Measurements from ENCODE around the gene SRP14. TPM values are rescaled to one million over a fixed set of nuclear protein-coding genes. Genes with fewer than 3 reads are reported as not detected.

The SRP14 gene
- total RNA-seq, 1 experiment from 2014 or later, result 223 TPM

- CTCF ChIA-PET, result interaction anchor here (1.6 kb wide), 2 partner anchors 56 to 224 kb away, joined by 8 read pairs; no protein-coding TSS in a partner anchor
- peaks cover 29% of the 10 kb centered on the region for H3K4me1 ChIP-seq
- DNase-seq, result peak in 1 of 2 experiments; percentile 55
- Mint-ChIP-seq H3K4me1 (ENCODE audit: low read depth, unreplicated experiment) (peaks cover 33% of the 10 kb centered on the region), H3K36me3 (ENCODE audit: insufficient read depth, unreplicated experiment) (no peaks in the 10 kb centered on the region), H3K9me3 (ENCODE audit: unreplicated experiment) (peaks cover 9% of the 10 kb centered on the region), H3K4me3 (ENCODE audit: unreplicated experiment) (no peak overlapping the region), H3K27me3 (ENCODE audit: insufficient read depth, unreplicated experiment) (no peaks in the 10 kb centered on the region), H3K27ac (ENCODE audit: unreplicated experiment) (no peak overlapping the region)
- H3K4me3 ChIP-seq (ENCODE audit: low read depth, low read length), result no peak overlapping the region
- H3K36me3 ChIP-seq (ENCODE audit: control insufficient read depth, insufficient read depth, low read length), result no peaks in the 10 kb centered on the region
- no peak for TF ChIP-seq CTCF (IDR thresholded peaks at IDR 0.05; ENCODE audit: insufficient read depth in 1 of 2, low read depth in 1 of 2, low read length in 1 of 2, severe bottlenecking in 1 of 2, unreplicated experiment in 1 of 2)
- POLR2A ChIA-PET, result interaction anchor here (1.2 kb wide), 1 partner anchor 48 kb away, joined by 6 read pairs; no protein-coding TSS in a partner anchor
- H3K27me3 ChIP-seq (replicated peaks; ENCODE audit: control insufficient read depth, insufficient read depth, low read length), result no peaks in the 10 kb centered on the region
- intact Hi-C loops (cut with micrococcal nuclease; ENCODE audit: unreplicated experiment), result no loop called here
- no TSS peak for BruUV-seq (replicated peaks)
- H3K9me3 ChIP-seq, result no peaks in the 10 kb centered on the region
Measured at GRCh38 chr15:40050788-40051470, 11.9 kb upstream of the SRP14 start.

GRCh38 chr15:40048926-40049475 is 10.0 kb upstream of the SRP14 start:
- Mint-ChIP-seq H3K4me3 (ENCODE audit: unreplicated experiment) (no peak overlapping the region), H3K36me3 (ENCODE audit: insufficient read depth, unreplicated experiment) (peaks cover 5% of the 10 kb centered on the region), H3K27me3 (ENCODE audit: insufficient read depth, unreplicated experiment) (no peaks in the 10 kb centered on the region), H3K4me1 (ENCODE audit: low read depth, unreplicated experiment) (peaks cover 41% of the 10 kb centered on the region), H3K27ac (ENCODE audit: unreplicated experiment) (no peak overlapping the region), H3K9me3 (ENCODE audit: unreplicated experiment) (peaks cover 9% of the 10 kb centered on the region)
- no TSS peak for BruUV-seq (replicated peaks)
- intact Hi-C loops (cut with micrococcal nuclease; ENCODE audit: unreplicated experiment), result no loop called here
- Histone ChIP-seq H3K36me3 (ENCODE audit: control insufficient read depth, insufficient read depth, low read length) (no peaks in the 10 kb centered on the region), H3K4me1 (peaks cover 31% of the 10 kb centered on the region), H3K27me3 (replicated peaks; ENCODE audit: control insufficient read depth, insufficient read depth, low read length) (no peaks in the 10 kb centered on the region), H3K4me3 (ENCODE audit: low read depth, low read length) (no peak overlapping the region), H3K9me3 (no peaks in the 10 kb centered on the region)
- no peak for TF ChIP-seq CTCF (IDR thresholded peaks at IDR 0.05; ENCODE audit: insufficient read depth in 1 of 2, low read depth in 1 of 2, low read length in 1 of 2, severe bottlenecking in 1 of 2, unreplicated experiment in 1 of 2)
- no peak for DNase-seq
- ChIA-PET CTCF (no interaction called here), POLR2A (no interaction called here)

GRCh38 chr15:40048211-40048792 is 9.3 kb upstream of the SRP14 start:
- H3K4me1 ChIP-seq, result peaks cover 31% of the 10 kb centered on the region
- H3K27me3 ChIP-seq (replicated peaks; ENCODE audit: control insufficient read depth, insufficient read depth, low read length), result no peaks in the 10 kb centered on the region
- POLR2A ChIA-PET, result interaction anchor here (1.3 kb wide), 1 partner anchor 10 kb away, joined by 3 read pairs; no protein-coding TSS in a partner anchor
- no peak for TF ChIP-seq CTCF (IDR thresholded peaks at IDR 0.05; ENCODE audit: insufficient read depth in 1 of 2, low read depth in 1 of 2, low read length in 1 of 2, severe bottlenecking in 1 of 2, unreplicated experiment in 1 of 2)
- peaks cover 9% of the 10 kb centered on the region for H3K9me3 Mint-ChIP-seq (ENCODE audit: unreplicated experiment)
- H3K4me1 Mint-ChIP-seq (ENCODE audit: low read depth, unreplicated experiment), result peaks cover 35% of the 10 kb centered on the region
- H3K4me3 ChIP-seq (ENCODE audit: low read depth, low read length), result no peak overlapping the region
- H3K36me3 Mint-ChIP-seq (ENCODE audit: insufficient read depth, unreplicated experiment), result peaks cover 5% of the 10 kb centered on the region
- H3K9me3 ChIP-seq, result no peaks in the 10 kb centered on the region
- DNase-seq, result no peak
- no peaks in the 10 kb centered on the region for H3K27me3 Mint-ChIP-seq (ENCODE audit: insufficient read depth, unreplicated experiment)
- no peak overlapping the region for H3K4me3 Mint-ChIP-seq (ENCODE audit: unreplicated experiment)
- BruUV-seq (replicated peaks), result no TSS peak
- H3K27ac Mint-ChIP-seq (ENCODE audit: unreplicated experiment), result no peak overlapping the region
- CTCF ChIA-PET, result no interaction called here
- no peaks in the 10 kb centered on the region for H3K36me3 ChIP-seq (ENCODE audit: control insufficient read depth, insufficient read depth, low read length)
- intact Hi-C loops (cut with micrococcal nuclease; ENCODE audit: unreplicated experiment), result no loop called here

All from Caco-2 (cell line).